Vagina (tissue), 2 donors: ENCODE results near the gene RNF215. TPM values are rescaled to one million over a fixed set of nuclear protein-coding genes. Genes with fewer than 3 reads are reported as not detected.

Experiments used
- DNase-seq, 2 donors: peaks; one replicate each; pipeline ENCODE4 v3.0.0-alpha.2; 2017; ENCODE audit errors: extremely low spot score in 2 of 2
- H3K27ac ChIP-seq: fragments of 200-600 bp; sonication (generic); one replicate; pipeline ENCODE4 v1.5.1; 2019
- H3K27me3 ChIP-seq: fragments of 200-600 bp; sonication (generic); one replicate; pipeline ENCODE4 v1.5.1; 2019
- H3K36me3 ChIP-seq, 2 donors: fragments of 200-600 bp; sonication (generic); one replicate each; pipeline ENCODE4 v1.5.1; 2017 to 2019
- H3K4me1 ChIP-seq: fragments of 200-600 bp; sonication (generic); one replicate; pipeline ENCODE4 v1.5.1; 2019
- H3K4me3 ChIP-seq, 2 donors: fragments of 200-600 bp; sonication (generic); 1 replicate in 1 of 2; 2 replicates in 1 of 2; pipeline ENCODE4 v1.5.1; 2016 to 2019
- H3K9me3 ChIP-seq: fragments of 200-600 bp; sonication (generic); one replicate; pipeline ENCODE4 v1.5.1; 2019
- CTCF ChIP-seq, 3 experiments: fragments of 450-650 bp in 2 of 3; fragments of 200-600 bp in 1 of 3; sonication (generic) in 1 of 3; IDR thresholded peaks; one replicate each; pipeline ENCODE4 v1.5.1; 2017 to 2019; ENCODE audit warnings: antibody characterized with exemption in 3 of 3, mild to moderate bottlenecking in 2 of 3, moderate library complexity in 2 of 3
- POLR2A ChIP-seq, 2 donors: fragments of 450-650 bp; IDR thresholded peaks; one replicate each; pipeline ENCODE4 v1.6.1; 2017; ENCODE audit warnings: antibody characterized with exemption in 2 of 2, mild to moderate bottlenecking in 2 of 2, moderate library complexity in 2 of 2
- POLR2AphosphoS5 ChIP-seq, 2 donors: sonication (generic); formaldehyde crosslinking; IDR thresholded peaks; one replicate each; pipeline ENCODE4 v1.9.0; 2017; ENCODE audit warnings: antibody characterized with exemption in 2 of 2, mild to moderate bottlenecking in 2 of 2, low read depth in 1 of 2; ENCODE audit not compliant: insufficient read depth in 1 of 2
- intact Hi-C: fragments of 100-400 bp; cut with DNase I; formaldehyde crosslinking; loops from one replicate; pipeline ENCODE4 v1.15.1; 2023
- total RNA-seq: library from RNA; depleted of rRNA; stranded (reverse); fragments of >200 nt; gene quantifications from one replicate; pipeline ENCODE4 v1.2.3, GENCODE V29; 2016

The RNF215 gene
- total RNA-seq, 1 donor from 2014 or later: 17.4 TPM

- Histone ChIP-seq H3K4me1 (peaks cover 42% of the 10 kb centered on the region), H3K36me3 (peaks cover 3 to 73% of the 10 kb centered on the region in 2 donors), H3K9me3 (no peaks in the 10 kb centered on the region), H3K27ac (peak overlapping the region; percentile 45), H3K4me3 (no peak overlapping the region), H3K27me3 (no peaks in the 10 kb centered on the region)
- no peak for DNase-seq
- no peak for TF ChIP-seq POLR2A (IDR thresholded peaks at IDR 0.05)
- no peak for TF ChIP-seq CTCF (IDR thresholded peaks at IDR 0.05)
- TF ChIP-seq POLR2AphosphoS5 (IDR thresholded peaks at IDR 0.05; ENCODE audit: insufficient read depth in 1 of 2, low read depth in 1 of 2): no peak
- intact Hi-C loops: no loop called here
These were observed 38.8 kb downstream of the RNF215 start for GRCh38 chr22:30348404-30348803.

DNA sequence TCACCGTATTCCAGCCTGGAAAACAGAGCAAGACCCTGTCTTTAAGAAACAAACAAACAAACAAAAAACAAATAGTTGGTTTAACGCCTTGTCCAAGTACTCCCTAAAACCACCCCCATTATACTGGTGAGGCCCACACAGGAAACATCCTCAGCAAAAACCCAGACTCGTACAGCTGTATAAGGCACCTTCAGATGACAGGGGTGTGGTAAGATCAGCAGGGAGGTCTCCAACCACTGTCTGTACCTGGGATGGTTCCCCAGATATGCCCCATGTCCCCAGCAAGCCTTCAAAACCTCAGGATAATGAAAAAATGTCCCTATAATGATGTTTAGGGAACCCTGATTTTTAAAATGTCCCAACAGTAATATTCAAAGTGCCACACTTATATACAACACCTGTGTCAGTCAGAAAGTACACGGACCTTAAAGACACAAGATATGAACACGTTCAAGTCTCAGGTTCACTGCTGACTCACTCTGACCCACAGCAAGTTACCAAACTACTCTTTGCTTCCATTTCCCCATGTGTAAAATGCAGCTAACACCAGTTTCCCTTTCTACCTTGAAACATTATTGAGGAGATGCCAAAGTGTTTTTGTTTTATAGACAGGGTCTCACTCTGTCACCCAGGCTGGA, 39.8 kb downstream of the RNF215 start:
- Histone ChIP-seq H3K4me3 (no peak overlapping the region), H3K9me3 (no peaks in the 10 kb centered on the region), H3K27me3 (no peaks in the 10 kb centered on the region), H3K4me1 (peaks cover 42% of the 10 kb centered on the region), H3K36me3 (peaks cover 3 to 77% of the 10 kb centered on the region in 2 donors), H3K27ac (peak overlapping the region; percentile 45)
- TF ChIP-seq CTCF (IDR thresholded peaks at IDR 0.05): no peak
- DNase-seq: no peak
- intact Hi-C loops: no loop called here

- Histone ChIP-seq H3K27ac (no peak overlapping the region), H3K4me3 (no peak overlapping the region), H3K9me3 (no peaks in the 10 kb centered on the region), H3K27me3 (no peaks in the 10 kb centered on the region), H3K36me3 (peaks cover 3 to 87% of the 10 kb centered on the region in 2 donors), H3K4me1 (peaks cover 26% of the 10 kb centered on the region)
- TF ChIP-seq POLR2AphosphoS5 (IDR thresholded peaks at IDR 0.05; ENCODE audit: insufficient read depth in 1 of 2, low read depth in 1 of 2) (no peak), POLR2A (IDR thresholded peaks at IDR 0.05) (no peak), CTCF (IDR thresholded peaks at IDR 0.05) (no peak)
- intact Hi-C loops: no loop called here
- no peak for DNase-seq
These were observed 42.6 kb downstream of the RNF215 start for GRCh38 chr22:30344447-30345200.

GRCh38 chr22:30340911-30341685, 46.1 kb downstream of the RNF215 start:
- Histone ChIP-seq H3K36me3 (peaks cover 3 to 100% of the 10 kb centered on the region in 2 donors), H3K4me3 (no peak overlapping the region), H3K27ac (no peak overlapping the region), H3K27me3 (no peaks in the 10 kb centered on the region), H3K4me1 (no peaks in the 10 kb centered on the region), H3K9me3 (no peaks in the 10 kb centered on the region)
- intact Hi-C loops: no loop called here
- DNase-seq: no peak
- TF ChIP-seq POLR2AphosphoS5 (IDR thresholded peaks at IDR 0.05; ENCODE audit: insufficient read depth in 1 of 2, low read depth in 1 of 2): no peak
- no peak for TF ChIP-seq CTCF (IDR thresholded peaks at IDR 0.05)
- TF ChIP-seq POLR2A (IDR thresholded peaks at IDR 0.05): no peak
